ENCODE results near the gene UMOD. TPM values are rescaled to one million over a fixed set of nuclear protein-coding genes. Genes with fewer than 3 reads are reported as not detected.

Gene UMOD
- total and polyA plus RNA-seq, 12 donors = not detected

- Histone ChIP-seq H3K36me3 (no peaks in the 10 kb centered on the region), H3K4me3 (no peak overlapping the region), H3K4me1 (no peaks in the 10 kb centered on the region), H3K27me3 (peaks cover 0 to 47% (median 19%) of the 10 kb centered on the region in 7 donors), H3K9me3 (no peaks in the 10 kb centered on the region), H3K27ac (no peak overlapping the region)
- intact Hi-C loops (cut with DNase I) = loop anchor here in 6 of 10 donors (5.0 kb wide), 3 partner anchors 391 to 401 kb away; no protein-coding TSS in a partner anchor
- ATAC-seq = no peak
- WGBS, 2 donors = 58 to 59% methylated on average over 4 of the region's 4 CpGs
- no peak for DNase-seq
- no peak for TF ChIP-seq CTCF (IDR thresholded peaks at IDR 0.05)
Observed at GRCh38 chr16:20303012-20303411, 49.5 kb downstream of the UMOD start.

- Histone ChIP-seq H3K4me1 (no peaks in the 10 kb centered on the region), H3K4me3 (no peak overlapping the region), H3K27ac (no peak overlapping the region), H3K36me3 (no peaks in the 10 kb centered on the region), H3K9me3 (no peaks in the 10 kb centered on the region), H3K27me3 (peaks cover 0 to 52% (median 19%) of the 10 kb centered on the region in 7 donors)
- no peak for TF ChIP-seq CTCF (IDR thresholded peaks at IDR 0.05)
- ATAC-seq (no peak), DNase-seq (no peak)
- intact Hi-C loops (cut with DNase I) = loop anchor here in 6 of 10 donors (5.0 kb wide), 3 partner anchors 390 to 400 kb away; no protein-coding TSS in a partner anchor
- WGBS, 2 donors = 73 to 74% methylated on average over 5 of the region's 5 CpGs
Observed at GRCh38 chr16:20302389-20302788, 50.1 kb downstream of the UMOD start.

- no peak overlapping the region for H3K27ac ChIP-seq
- ATAC-seq = no peak
- no peaks in the 10 kb centered on the region for H3K9me3 ChIP-seq
- no peak for DNase-seq
- WGBS, 2 donors = 60 to 66% methylated on average over 5 of the region's 5 CpGs
- no peaks in the 10 kb centered on the region for H3K36me3 ChIP-seq
- peaks cover 0 to 57% (median 23%) of the 10 kb centered on the region in 7 donors for H3K27me3 ChIP-seq
- no peak for TF ChIP-seq CTCF (IDR thresholded peaks at IDR 0.05)
- intact Hi-C loops (cut with DNase I) = loop anchor here in 6 of 10 donors (5.0 kb wide), 3 partner anchors 390 to 400 kb away; no protein-coding TSS in a partner anchor
- H3K4me3 ChIP-seq = no peak overlapping the region
- H3K4me1 ChIP-seq = no peaks in the 10 kb centered on the region
Observed at GRCh38 chr16:20301840-20302239, 50.7 kb downstream of the UMOD start.

GRCh38 chr16:20300312-20301097 is 52.0 kb downstream of the UMOD start:
- no peak overlapping the region for H3K4me3 ChIP-seq
- no peaks in the 10 kb centered on the region for H3K9me3 ChIP-seq
- H3K4me1 ChIP-seq = no peaks in the 10 kb centered on the region
- H3K27me3 ChIP-seq = peaks cover 0 to 61% (median 26%) of the 10 kb centered on the region in 7 donors
- DNase-seq (peak in 1 of 2 donors; percentile 17), ATAC-seq (peak in 5 of 8 donors; percentile 26 to 63 (median 39))
- intact Hi-C loops (cut with DNase I) = loop anchor here in 6 of 10 donors (5.0 kb wide), 3 partner anchors 388 to 398 kb away; no protein-coding TSS in a partner anchor
- WGBS, 2 donors = 20 to 21% methylated on average over 16 of the region's 16 CpGs
- H3K36me3 ChIP-seq = no peaks in the 10 kb centered on the region
- no peak overlapping the region for H3K27ac ChIP-seq
- peak; percentile 19 to 74 (median 59) for TF ChIP-seq CTCF (IDR thresholded peaks at IDR 0.05)

All from heart right ventricle (tissue), 16 donors.